ENCODE measurements around the gene MRPL50. TPM values are rescaled to one million over a fixed set of nuclear protein-coding genes. Genes with fewer than 3 reads are reported as not detected.

Gene MRPL50
- total RNA-seq, 1 experiment from 2014 or later: 19.6 TPM

GRCh38 chr9:101421653-101422065 is 23.2 kb upstream of the MRPL50 start (continued):
- TF ChIP-seq CDX4 (CRISPR knock-in tag; IDR thresholded peaks at IDR 0.05; ENCODE audit: borderline replicate concordance): no peak
- no peak for TF ChIP-seq MXD4 (CRISPR knock-in tag; IDR thresholded peaks at IDR 0.05; ENCODE audit: borderline replicate concordance)
- TF ChIP-seq NFE2L1 (CRISPR knock-in tag; IDR thresholded peaks at IDR 0.05): no peak
- no peak for TF ChIP-seq ZNF281 (CRISPR knock-in tag; IDR thresholded peaks at IDR 0.05)
- TF ChIP-seq ZNF416 (CRISPR knock-in tag; IDR thresholded peaks at IDR 0.05): no peak
- no peak for TF ChIP-seq NFYB (CRISPR knock-in tag; conservative IDR thresholded peaks at IDR 0.05; ENCODE audit: low read depth)
- no peak for TF ChIP-seq CREM (CRISPR knock-in tag; IDR thresholded peaks at IDR 0.05)
- no peak for TF ChIP-seq AR (CRISPR knock-in tag; IDR thresholded peaks at IDR 0.05)
- TF ChIP-seq STAT6 (CRISPR knock-in tag; conservative IDR thresholded peaks at IDR 0.05; ENCODE audit: low read depth): no peak

GRCh38 chr9:101419863-101420262 is 21.4 kb upstream of the MRPL50 start:
- Mint-ChIP-seq H3K4me3 (no peak overlapping the region), H3K36me3 (no peaks in the 10 kb centered on the region), H3K27me3 (ENCODE audit: low read depth) (no peaks in the 10 kb centered on the region), H3K27ac (no peak overlapping the region), H3K9me3 (peaks cover 5% of the 10 kb centered on the region), H3K4me1 (peaks cover 6% of the 10 kb centered on the region)
- TF ChIP-seq ZSCAN18 (CRISPR knock-in tag; IDR thresholded peaks at IDR 0.05) (no peak), ZNF423 (CRISPR knock-in tag; IDR thresholded peaks at IDR 0.05) (no peak), NFE2L1 (CRISPR knock-in tag; IDR thresholded peaks at IDR 0.05) (no peak), CDX4 (CRISPR knock-in tag; IDR thresholded peaks at IDR 0.05; ENCODE audit: borderline replicate concordance) (no peak), ERG (CRISPR knock-in tag; IDR thresholded peaks at IDR 0.05) (no peak), PRRX2 (CRISPR knock-in tag; IDR thresholded peaks at IDR 0.05) (no peak), CREB1 (CRISPR knock-in tag; IDR thresholded peaks at IDR 0.05) (no peak), JAZF1 (CRISPR knock-in tag; IDR thresholded peaks at IDR 0.05) (no peak), SP1 (CRISPR knock-in tag; conservative IDR thresholded peaks at IDR 0.05) (no peak), ATF1 (CRISPR knock-in tag; IDR thresholded peaks at IDR 0.05) (no peak), HMGXB4 (CRISPR knock-in tag; IDR thresholded peaks at IDR 0.05) (no peak), ZNF396 (CRISPR knock-in tag; IDR thresholded peaks at IDR 0.05; ENCODE audit: borderline replicate concordance) (no peak)
- ATAC-seq (no peak), DNase-seq (ENCODE audit: low spot score) (no peak)
- ChIA-PET CTCF (interaction anchor here (1.3 kb wide), 1 partner anchor 31 kb away, joined by 4 read pairs; no protein-coding TSS in a partner anchor), POLR2A (no interaction called here)
